ENCODE data around the gene RHBDL3.
"Not testable (repeated sequence)": the region's sequence is repeated elsewhere in the genome, so short reads cannot be mapped to it uniquely, and the experiment has no call there.

The RHBDL3 gene

DNA sequence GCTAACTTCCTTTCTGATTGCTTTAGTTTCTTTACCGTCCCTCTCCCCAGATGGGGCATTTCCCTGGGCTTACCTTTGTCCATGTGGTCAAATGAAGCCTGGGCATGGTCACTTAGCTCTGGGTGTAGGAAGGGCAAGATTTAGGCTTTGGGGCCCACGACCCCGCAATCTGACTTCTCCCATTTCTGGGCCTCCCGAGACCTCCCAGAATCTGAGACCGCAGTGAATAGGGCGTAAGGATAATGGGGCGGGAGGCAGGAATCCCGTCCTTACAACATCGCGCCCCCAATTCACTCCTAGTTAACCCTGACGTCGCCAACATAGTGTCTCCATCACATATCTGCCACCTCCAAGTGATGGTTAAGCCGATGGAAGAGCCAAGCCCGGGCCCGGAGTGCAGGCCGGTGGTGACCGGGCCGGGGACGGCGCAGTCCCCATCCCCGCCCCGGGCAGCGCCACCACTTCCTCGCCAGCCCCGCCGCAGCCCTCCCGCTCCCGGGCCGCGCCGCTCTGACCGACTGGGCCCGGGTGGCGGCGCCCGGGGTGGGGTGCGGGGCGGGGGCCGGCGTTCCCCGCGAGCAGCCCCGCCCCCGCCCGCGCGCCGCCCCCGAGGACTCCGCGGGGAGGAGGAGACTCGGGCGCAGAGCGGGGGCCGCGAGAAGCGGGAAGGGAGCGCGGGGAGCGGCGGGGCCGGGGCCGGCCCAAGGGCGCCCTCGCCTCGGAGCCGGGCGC lies at the start of gene RHBDL3:
Gene RHBDL3, plus strand, starts transcription at position 641 of the 732 bp plus-strand sequence. CDS start 358 bp downstream, outside the sequence.
- DNase-seq: no peak

DNA sequence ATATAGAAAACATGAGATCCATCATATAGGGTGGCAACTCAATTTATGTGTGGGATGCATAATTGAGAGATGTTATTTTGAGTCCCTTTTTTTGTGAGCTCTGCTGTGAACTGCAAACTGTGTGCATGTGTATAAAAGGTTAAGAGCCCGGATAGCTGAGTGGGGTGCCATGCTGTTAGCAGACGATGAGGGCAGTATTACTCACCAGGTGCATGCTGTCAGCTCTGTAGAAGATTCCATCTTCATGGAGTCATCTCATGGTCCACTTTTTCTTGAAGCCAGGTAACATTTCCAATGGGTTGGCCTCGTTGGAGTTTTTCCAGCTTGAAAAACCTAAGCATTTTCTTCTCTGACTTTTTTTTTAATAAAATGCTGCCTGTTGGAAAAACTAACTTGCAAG lies 43.0 kb upstream of the RHBDL3 start:
- DNase-seq: no peak

- no peak for DNase-seq
Measured at GRCh38 chr17:32223703-32224102, 41.9 kb upstream of the RHBDL3 start.

DNA sequence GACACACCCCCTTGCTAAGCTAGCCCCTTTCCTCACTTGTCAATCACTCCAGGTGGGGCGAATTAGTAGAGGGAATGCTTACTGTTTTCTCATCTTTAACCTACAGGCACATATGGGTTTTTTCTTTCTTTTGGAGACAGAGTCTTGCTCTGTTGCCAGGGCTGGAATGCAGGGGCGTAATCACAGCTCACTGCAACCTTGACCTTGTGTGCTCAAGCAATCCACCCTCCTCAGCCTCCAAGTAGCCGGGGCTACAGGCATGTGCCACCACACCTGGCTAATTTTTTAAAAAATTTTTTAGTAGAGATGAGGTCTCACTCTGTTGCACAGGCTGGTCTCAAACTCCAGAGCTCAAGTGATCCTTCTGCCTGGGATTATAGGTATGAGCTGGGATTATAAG lies 38.7 kb upstream of the RHBDL3 start:
- DNase-seq: no peak

DNA sequence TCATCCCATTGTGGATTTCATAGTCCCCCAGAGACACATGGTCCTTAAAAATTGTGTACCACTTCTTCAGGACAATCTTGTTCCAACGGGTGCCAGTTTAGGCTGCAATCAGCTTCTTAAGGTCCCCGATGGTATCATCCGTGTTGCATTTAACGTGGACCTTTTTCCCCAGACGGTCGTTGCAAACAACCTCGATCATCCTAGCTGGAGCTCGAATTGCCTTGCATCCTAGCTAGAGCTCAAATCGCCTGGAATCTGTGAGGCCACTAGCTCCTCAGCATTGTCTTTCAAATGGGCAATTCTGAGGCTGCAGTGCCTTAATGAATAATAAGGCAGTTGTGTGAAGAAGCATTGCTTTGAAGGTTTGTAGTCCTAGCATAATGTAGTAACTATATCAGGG lies 37.7 kb upstream of the RHBDL3 start:
- no peak for DNase-seq

DNA sequence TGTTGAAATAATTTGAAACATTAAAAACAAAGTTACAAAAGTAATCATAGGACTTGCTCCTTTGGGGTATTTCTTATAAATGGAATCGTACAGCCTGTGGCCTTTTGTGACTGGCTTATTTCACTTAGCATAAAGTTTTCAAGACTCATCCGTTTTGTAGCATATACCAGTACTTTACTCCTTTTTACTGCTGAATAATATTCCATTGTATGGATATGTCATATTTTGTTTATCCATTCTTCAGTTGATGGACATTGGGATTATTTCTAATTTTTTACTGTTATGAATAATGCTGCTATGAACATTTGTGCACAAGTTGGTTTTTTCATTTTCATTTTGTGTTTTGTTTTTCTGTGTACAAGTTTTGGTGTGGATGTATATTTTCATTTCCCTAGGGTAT lies 30.0 kb upstream of the RHBDL3 start:
- DNase-seq: no peak

GRCh38 chr17:32239456-32239855 lies 26.2 kb upstream of the RHBDL3 start:
- DNase-seq: no peak

GRCh38 chr17:32240750-32241149 lies 24.9 kb upstream of the RHBDL3 start:
- DNase-seq: no peak

- no peak for DNase-seq
Measured at GRCh38 chr17:32241640-32242039, 24.0 kb upstream of the RHBDL3 start.

GRCh38 chr17:32249475-32249874 lies 16.2 kb upstream of the RHBDL3 start:
- DNase-seq: no peak

GRCh38 chr17:32253117-32253611 lies 12.5 kb upstream of the RHBDL3 start:
- peak; percentile 81 for DNase-seq

DNA sequence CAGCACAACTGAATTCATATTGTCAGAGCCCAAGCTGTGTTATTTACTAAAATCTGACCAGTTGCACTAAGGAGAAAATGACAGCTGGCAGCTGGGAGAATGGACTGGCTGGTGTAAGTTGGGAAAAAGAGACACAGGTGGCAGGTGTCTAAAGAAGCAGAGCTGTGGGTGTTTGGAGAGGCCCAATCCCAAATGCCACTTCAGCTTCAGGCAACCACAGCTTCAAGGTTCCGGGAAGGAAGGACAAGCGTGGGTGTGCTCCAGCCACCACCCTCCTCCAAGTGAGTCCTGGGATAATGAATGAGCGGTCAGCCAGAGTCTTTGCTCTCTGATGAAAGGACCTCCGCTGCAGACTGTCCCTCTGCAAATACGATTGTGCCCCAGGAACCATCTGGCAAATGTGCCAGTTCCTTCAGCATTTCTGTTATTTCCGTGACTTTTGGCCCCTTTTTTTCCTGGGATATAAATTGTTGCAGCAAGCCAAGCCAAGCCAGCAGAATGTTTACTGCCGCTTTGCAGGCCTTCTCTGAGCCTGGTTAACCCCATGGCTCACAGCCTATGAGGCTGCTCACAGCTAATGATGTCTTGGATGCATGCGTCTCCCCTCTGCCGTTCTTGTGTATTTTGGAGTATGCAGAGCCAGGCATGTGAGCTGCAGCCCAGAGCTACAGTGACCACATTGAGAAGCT lies 9.5 kb upstream of the RHBDL3 start:
- no peak for DNase-seq

- DNase-seq: no peak
Measured at GRCh38 chr17:32256701-32257019, 9.0 kb upstream of the RHBDL3 start.

GRCh38 chr17:32258383-32259140 lies 7.1 kb upstream of the RHBDL3 start:
- DNase-seq: no peak

GRCh38 chr17:32259586-32259985 lies 6.0 kb upstream of the RHBDL3 start:
- DNase-seq: no peak

GRCh38 chr17:32261417-32261736 lies 4.3 kb upstream of the RHBDL3 start:
- DNase-seq: no peak

DNA sequence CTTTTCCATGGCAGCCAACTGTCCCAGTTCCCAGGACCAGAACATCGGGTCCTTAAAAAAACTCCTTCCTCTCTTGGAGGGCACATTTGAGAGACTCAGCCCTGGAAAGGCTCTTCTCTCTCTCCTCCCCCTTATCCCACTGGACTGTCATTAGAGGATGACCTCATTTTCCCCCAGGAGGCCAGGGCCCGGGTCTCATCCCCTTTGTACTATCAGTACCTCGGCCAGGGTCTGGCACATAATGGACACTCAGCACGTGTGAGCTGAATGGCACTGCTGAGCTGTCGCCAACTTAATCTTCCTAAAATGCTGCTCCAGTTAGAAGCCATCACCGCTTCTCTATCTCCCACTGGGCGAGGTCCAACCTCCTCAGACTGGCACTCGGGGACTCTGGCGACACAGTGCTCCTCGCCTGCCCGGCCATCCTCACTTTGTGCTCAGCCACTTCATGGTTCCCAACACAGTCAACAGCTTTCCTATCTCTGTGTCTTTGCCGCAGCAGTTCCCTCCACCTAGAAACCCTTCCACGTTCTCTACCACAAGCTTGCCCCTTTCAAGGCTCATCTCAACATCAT lies 3.6 kb upstream of the RHBDL3 start:
- DNase-seq: no peak

GRCh38 chr17:32263515-32263914 lies 2.1 kb upstream of the RHBDL3 start:
- not testable (repeated sequence) for DNase-seq

GRCh38 chr17:32264140-32264799 lies 1.4 kb upstream of the RHBDL3 start:
- DNase-seq: no peak

- DNase-seq: no peak
Measured at GRCh38 chr17:32264823-32265191, 825 bp upstream of the RHBDL3 start.

DNA sequence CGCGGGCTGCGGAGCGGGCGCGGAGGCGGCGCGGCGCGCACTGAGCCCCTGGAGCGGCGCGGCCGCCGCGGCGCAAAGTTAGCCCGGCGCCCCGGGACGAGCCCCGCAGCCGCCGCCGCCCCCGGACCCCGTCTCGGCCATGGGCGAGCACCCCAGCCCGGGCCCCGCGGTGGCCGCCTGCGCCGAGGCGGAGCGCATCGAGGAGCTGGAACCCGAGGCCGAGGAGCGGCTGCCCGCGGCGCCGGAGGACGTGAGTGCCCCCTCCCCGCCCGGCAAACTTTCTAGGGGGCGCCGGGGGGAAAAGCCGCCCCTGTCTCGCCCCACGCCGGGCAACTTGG lies 388 bp downstream of the RHBDL3 start:
- DNase-seq: no peak

- DNase-seq: peak; percentile 60
Measured at GRCh38 chr17:32266389-32267301, 1.0 kb downstream of the RHBDL3 start.

Measured in activated CD8-positive, alpha-beta memory T cell treated with anti-CD3 and anti-CD28 coated beads, Interleukin-2, amount 50 U/mL, for 48 hours (primary cell).